Panc1 (cell line): ENCODE data around the gene DAB1. TPM values are rescaled to one million over a fixed set of nuclear protein-coding genes. Genes with fewer than 3 reads are reported as not detected.

Experiments
- ATAC-seq: fragments of 200-7000 bp; cut with Tn5 transposase; 2 replicates; pipeline ENCODE4 v1.9.1; 2020; ENCODE audit warnings: mild to moderate bottlenecking, moderate library complexity
- BruUV-seq: library from RNA; stranded (reverse); fragments of 400-500 nt; replicated peaks from 2 replicates; lab custom pipeline; 2021; lab: Mats Ljungman, UMichigan
- CTCF ChIA-PET: fragments of 300-600 bp; sonication (Branson Sonifier 250); formaldehyde crosslinking; loops from one replicate; lab custom pipeline; 2022; ENCODE audit warnings: antibody characterized with exemption; lab: Charles Lee
- POLR2A ChIA-PET: fragments of 300-600 bp; sonication (Branson Sonifier 250); formaldehyde crosslinking; loops from one replicate; lab custom pipeline; 2022; ENCODE audit warnings: antibody characterized with exemption; lab: Charles Lee
- DNase-seq: peaks from one replicate; pipeline ENCODE4 v3.0.0-alpha.2; 2010; ENCODE audit warnings: low read depth, low spot score
- H3K27ac ChIP-seq: 2 replicates; pipeline ENCODE4 v1.5.1; 2011; ENCODE audit warnings: mild to moderate bottlenecking, low read length, inconsistent platforms
- H3K27me3 ChIP-seq: fragments of 200-500 bp; sonication (Bioruptor generic); 2 replicates; pipeline ENCODE4 v1.6.0; 2014; ENCODE audit warnings: low read length, inconsistent platforms; ENCODE audit not compliant: control insufficient read depth, insufficient read depth
- H3K36me3 ChIP-seq: fragments of 200-500 bp; sonication (Bioruptor generic); 2 replicates; pipeline ENCODE4 v1.5.1; 2014; ENCODE audit warnings: inconsistent platforms, mild to moderate bottlenecking, low read length, moderate library complexity; ENCODE audit not compliant: control insufficient read depth, insufficient read depth
- H3K4me1 ChIP-seq: 2 replicates; pipeline ENCODE4 v1.5.1; 2011; ENCODE audit warnings: inconsistent platforms, mild to moderate bottlenecking, low read length, moderate library complexity; ENCODE audit not compliant: control insufficient read depth, insufficient read depth
- H3K4me3 ChIP-seq, 2 experiments: 2 replicates each; pipeline ENCODE4 v1.5.1; 2011 to 2012; ENCODE audit warnings: low read depth in 2 of 2, low read length in 2 of 2, mild to moderate bottlenecking in 2 of 2, inconsistent platforms in 1 of 2, moderate library complexity in 1 of 2
- H3K9me3 ChIP-seq: fragments of 200-500 bp; sonication (Bioruptor generic); 2 replicates; pipeline ENCODE4 v1.5.1; 2014; ENCODE audit warnings: low read depth, mild to moderate bottlenecking, inconsistent platforms, low read length, moderate library complexity; ENCODE audit not compliant: control insufficient read depth, insufficient read depth
- POLR2AphosphoS5 ChIP-seq: IDR thresholded peaks from 2 replicates; pipeline ENCODE4 v1.6.1; 2012; ENCODE audit warnings: mild to moderate bottlenecking, low read depth, low read length, moderate library complexity
- SIN3A ChIP-seq: IDR thresholded peaks from 2 replicates; pipeline ENCODE4 v1.6.1; 2012; ENCODE audit warnings: low read depth, mild to moderate bottlenecking, low read length, moderate library complexity, borderline replicate concordance; ENCODE audit not compliant: insufficient read depth
- TCF7L2 ChIP-seq: IDR thresholded peaks from 2 replicates; pipeline ENCODE4 v1.6.1; 2011; ENCODE audit warnings: mild to moderate bottlenecking, low read depth, low read length, inconsistent platforms
- in situ Hi-C: cut with HindIII; loops from 2 replicates; pipeline ENCODE4 v1.10.0; 2016; ENCODE audit warnings: low sequenced_read_pairs, low pct_unique_long_range_greater_than_20kb
- intact Hi-C: fragments of 100-400 bp; cut with micrococcal nuclease; formaldehyde crosslinking; loops from one replicate; pipeline ENCODE4 v1.10.0; 2022; ENCODE audit not compliant: unreplicated experiment
- total RNA-seq: library from RNA; stranded (reverse); gene quantifications from one replicate; pipeline ENCODE4 v1.2.1, GENCODE V29; 2021; ENCODE audit not compliant: unreplicated experiment
- TF ChIP-seq, protein P1 (sequence below), 2 experiments: IDR thresholded peaks; 2 replicates each; pipeline ENCODE4 v1.6.1; 2011 to 2012; ENCODE audit warnings: low read depth in 2 of 2, control low read depth in 1 of 2, low read length in 1 of 2, mild to moderate bottlenecking in 1 of 2, moderate library complexity in 1 of 2; ENCODE audit not compliant: insufficient read depth in 1 of 2
- TF ChIP-seq, protein P2 (sequence below): fragments of 450-650 bp; IDR thresholded peaks from 2 replicates; pipeline ENCODE4 v1.5.1; 2017; ENCODE audit warnings: mild to moderate bottlenecking

Gene DAB1
- total RNA-seq, 1 experiment from 2014 or later = 0.05 TPM

DNA sequence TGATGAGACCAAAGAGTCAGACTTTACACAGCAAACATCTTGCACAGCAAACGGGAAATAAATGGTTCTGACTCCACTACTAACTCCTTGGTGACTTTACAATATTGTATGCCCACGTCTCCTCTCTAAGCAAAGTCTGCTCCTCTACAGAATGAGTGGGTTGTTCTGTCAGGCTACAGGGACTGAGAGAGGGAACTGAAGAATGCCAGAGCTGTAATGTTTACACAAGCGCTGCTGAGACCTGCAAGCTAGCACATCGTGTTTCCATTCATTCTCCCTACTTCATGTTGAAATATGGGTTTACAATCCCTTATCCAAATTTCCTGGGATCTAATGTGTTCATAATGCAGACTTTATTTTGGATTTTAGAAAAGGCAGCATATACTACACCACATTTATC lies 15.9 kb downstream of the DAB1 start:
- 0 out of 2 replicates have a peak, but pooled peaks cover 3% of the 10 kb centered on the region for H3K9me3 ChIP-seq
- H3K27me3 ChIP-seq = peaks cover 5% of the 10 kb centered on the region
- no peak overlapping the region for H3K4me3 ChIP-seq
- ATAC-seq (no peak), DNase-seq (no peak)
- no TSS peak for BruUV-seq
- in situ Hi-C loops (no loop called here), intact Hi-C loops (no loop called here)
- H3K36me3 ChIP-seq = no peaks in the 10 kb centered on the region
- TF ChIP-seq, protein P1, sequence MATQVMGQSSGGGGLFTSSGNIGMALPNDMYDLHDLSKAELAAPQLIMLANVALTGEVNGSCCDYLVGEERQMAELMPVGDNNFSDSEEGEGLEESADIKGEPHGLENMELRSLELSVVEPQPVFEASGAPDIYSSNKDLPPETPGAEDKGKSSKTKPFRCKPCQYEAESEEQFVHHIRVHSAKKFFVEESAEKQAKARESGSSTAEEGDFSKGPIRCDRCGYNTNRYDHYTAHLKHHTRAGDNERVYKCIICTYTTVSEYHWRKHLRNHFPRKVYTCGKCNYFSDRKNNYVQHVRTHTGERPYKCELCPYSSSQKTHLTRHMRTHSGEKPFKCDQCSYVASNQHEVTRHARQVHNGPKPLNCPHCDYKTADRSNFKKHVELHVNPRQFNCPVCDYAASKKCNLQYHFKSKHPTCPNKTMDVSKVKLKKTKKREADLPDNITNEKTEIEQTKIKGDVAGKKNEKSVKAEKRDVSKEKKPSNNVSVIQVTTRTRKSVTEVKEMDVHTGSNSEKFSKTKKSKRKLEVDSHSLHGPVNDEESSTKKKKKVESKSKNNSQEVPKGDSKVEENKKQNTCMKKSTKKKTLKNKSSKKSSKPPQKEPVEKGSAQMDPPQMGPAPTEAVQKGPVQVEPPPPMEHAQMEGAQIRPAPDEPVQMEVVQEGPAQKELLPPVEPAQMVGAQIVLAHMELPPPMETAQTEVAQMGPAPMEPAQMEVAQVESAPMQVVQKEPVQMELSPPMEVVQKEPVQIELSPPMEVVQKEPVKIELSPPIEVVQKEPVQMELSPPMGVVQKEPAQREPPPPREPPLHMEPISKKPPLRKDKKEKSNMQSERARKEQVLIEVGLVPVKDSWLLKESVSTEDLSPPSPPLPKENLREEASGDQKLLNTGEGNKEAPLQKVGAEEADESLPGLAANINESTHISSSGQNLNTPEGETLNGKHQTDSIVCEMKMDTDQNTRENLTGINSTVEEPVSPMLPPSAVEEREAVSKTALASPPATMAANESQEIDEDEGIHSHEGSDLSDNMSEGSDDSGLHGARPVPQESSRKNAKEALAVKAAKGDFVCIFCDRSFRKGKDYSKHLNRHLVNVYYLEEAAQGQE (IDR thresholded peaks at IDR 0.05; ENCODE audit: insufficient read depth in 1 of 2, low read depth in 2 of 2, low read length in 1 of 2) = no peak
- TF ChIP-seq TCF7L2 (no peak), SIN3A (no peak), POLR2AphosphoS5 (no peak)
- TF ChIP-seq, protein P2, sequence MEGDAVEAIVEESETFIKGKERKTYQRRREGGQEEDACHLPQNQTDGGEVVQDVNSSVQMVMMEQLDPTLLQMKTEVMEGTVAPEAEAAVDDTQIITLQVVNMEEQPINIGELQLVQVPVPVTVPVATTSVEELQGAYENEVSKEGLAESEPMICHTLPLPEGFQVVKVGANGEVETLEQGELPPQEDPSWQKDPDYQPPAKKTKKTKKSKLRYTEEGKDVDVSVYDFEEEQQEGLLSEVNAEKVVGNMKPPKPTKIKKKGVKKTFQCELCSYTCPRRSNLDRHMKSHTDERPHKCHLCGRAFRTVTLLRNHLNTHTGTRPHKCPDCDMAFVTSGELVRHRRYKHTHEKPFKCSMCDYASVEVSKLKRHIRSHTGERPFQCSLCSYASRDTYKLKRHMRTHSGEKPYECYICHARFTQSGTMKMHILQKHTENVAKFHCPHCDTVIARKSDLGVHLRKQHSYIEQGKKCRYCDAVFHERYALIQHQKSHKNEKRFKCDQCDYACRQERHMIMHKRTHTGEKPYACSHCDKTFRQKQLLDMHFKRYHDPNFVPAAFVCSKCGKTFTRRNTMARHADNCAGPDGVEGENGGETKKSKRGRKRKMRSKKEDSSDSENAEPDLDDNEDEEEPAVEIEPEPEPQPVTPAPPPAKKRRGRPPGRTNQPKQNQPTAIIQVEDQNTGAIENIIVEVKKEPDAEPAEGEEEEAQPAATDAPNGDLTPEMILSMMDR = no peak
- ChIA-PET POLR2A (no interaction called here), CTCF (no interaction called here)
- H3K4me1 ChIP-seq = no peaks in the 10 kb centered on the region
- no peak overlapping the region for H3K27ac ChIP-seq

DNA sequence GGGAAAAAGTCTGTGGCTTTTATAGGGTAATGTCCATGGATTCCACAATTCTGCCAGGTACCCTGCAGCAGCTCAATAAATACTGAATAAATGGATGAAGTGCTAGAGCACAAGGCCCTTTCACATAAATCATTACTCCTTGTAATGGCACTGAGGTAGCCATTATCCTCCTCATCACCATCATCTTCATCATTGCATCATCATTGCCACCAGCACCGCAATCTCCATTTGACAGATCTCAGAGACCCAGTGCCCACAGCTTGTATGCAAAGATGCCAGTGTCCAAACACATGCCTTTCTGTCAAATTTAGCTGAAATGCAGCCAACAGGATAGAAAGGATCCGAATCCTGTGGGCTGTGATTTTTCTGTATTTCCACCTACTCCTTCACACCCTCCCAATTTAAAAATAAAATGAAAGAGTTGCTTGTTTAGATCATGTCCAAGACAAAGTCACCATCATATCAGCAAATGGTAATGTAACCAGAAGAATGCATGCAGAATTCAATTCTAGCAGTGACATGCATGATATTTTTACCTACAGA lies 17.4 kb downstream of the DAB1 start:
- H3K36me3 ChIP-seq = no peaks in the 10 kb centered on the region
- in situ Hi-C loops (no loop called here), intact Hi-C loops (no loop called here)
- no peak overlapping the region for H3K4me3 ChIP-seq
- peaks cover 5% of the 10 kb centered on the region for H3K27me3 ChIP-seq
- BruUV-seq = no TSS peak
- no peaks in the 10 kb centered on the region for H3K4me1 ChIP-seq
- no peaks in the 10 kb centered on the region for H3K9me3 ChIP-seq
- no peak overlapping the region for H3K27ac ChIP-seq
- TF ChIP-seq SIN3A = no peak
- TF ChIP-seq POLR2AphosphoS5 = no peak
- TF ChIP-seq, protein P1 (IDR thresholded peaks at IDR 0.05; ENCODE audit: insufficient read depth in 1 of 2, low read depth in 2 of 2, low read length in 1 of 2) = no peak
- TF ChIP-seq TCF7L2 = no peak
- TF ChIP-seq, protein P2 = no peak
- POLR2A ChIA-PET = no interaction called here
- ATAC-seq (no peak), DNase-seq (no peak)
- CTCF ChIA-PET = no interaction called here
